Suprapubic skin (tissue), 4 donors: ENCODE results near the gene PAIP2B. TPM values are rescaled to one million over a fixed set of nuclear protein-coding genes. Genes with fewer than 3 reads are reported as not detected.

Source experiments
- DNase-seq, 2 donors: peaks; one replicate each; pipeline ENCODE4 v3.0.0-alpha.2; 2019; ENCODE audit warnings: low spot score in 2 of 2
- H3K27ac ChIP-seq: fragments of 200-600 bp; sonication (generic); one replicate; pipeline ENCODE4 v1.5.1; 2019
- H3K27me3 ChIP-seq: fragments of 200-600 bp; sonication (generic); one replicate; pipeline ENCODE4 v1.5.1; 2019
- H3K36me3 ChIP-seq: fragments of 200-600 bp; sonication (generic); one replicate; pipeline ENCODE4 v1.5.1; 2019
- H3K4me1 ChIP-seq: fragments of 200-600 bp; sonication (generic); one replicate; pipeline ENCODE4 v1.5.1; 2019
- H3K4me3 ChIP-seq: fragments of 200-600 bp; sonication (generic); one replicate; pipeline ENCODE4 v1.5.1; 2019; ENCODE audit warnings: mild to moderate bottlenecking
- H3K9me3 ChIP-seq: fragments of 200-600 bp; sonication (generic); one replicate; pipeline ENCODE4 v1.5.1; 2019
- CTCF ChIP-seq, 2 donors: fragments of 200-600 bp in 1 of 2; fragments of 450-650 bp in 1 of 2; sonication (generic) in 1 of 2; IDR thresholded peaks; one replicate each; pipeline ENCODE4 v1.5.1; 2016 to 2019; ENCODE audit warnings: antibody characterized with exemption in 2 of 2, mild to moderate bottlenecking in 1 of 2, moderate library complexity in 1 of 2
- EP300 ChIP-seq: sonication (generic); formaldehyde crosslinking; IDR thresholded peaks from one replicate; pipeline ENCODE4 v1.6.1; 2017; ENCODE audit warnings: antibody characterized with exemption
- POLR2A ChIP-seq, 2 donors: fragments of 450-650 bp; IDR thresholded peaks; one replicate each; pipeline ENCODE4 v1.6.1; 2017; ENCODE audit warnings: antibody characterized with exemption in 2 of 2, mild to moderate bottlenecking in 2 of 2, moderate library complexity in 2 of 2
- POLR2AphosphoS5 ChIP-seq, 3 donors: sonication (generic); formaldehyde crosslinking; IDR thresholded peaks; one replicate each; pipeline ENCODE4 v1.6.1; 2017; ENCODE audit warnings: antibody characterized with exemption in 3 of 3
- WGBS: methylation state at CpG from one replicate; pipeline ENCODE4 v1.1.5; 2018; 5-methylcytosine and 5-hydroxymethylcytosine counted together
- total RNA-seq, 4 donors: library from RNA; depleted of rRNA; stranded (reverse); fragments of >200 nt; gene quantifications; one replicate each; pipeline ENCODE4 v1.1.0, GENCODE V29; 2016

The PAIP2B gene
- total RNA-seq, 4 donors from 2014 or later = 21.0 to 30.3 (median 26.7) TPM

GRCh38 chr2:71208756-71209155 is 18.1 kb downstream of the PAIP2B start:
- TF ChIP-seq EP300 = no peak
- TF ChIP-seq CTCF (IDR thresholded peaks at IDR 0.05) = no peak
- TF ChIP-seq POLR2A (IDR thresholded peaks at IDR 0.05) = no peak
- no peak for TF ChIP-seq POLR2AphosphoS5 (IDR thresholded peaks at IDR 0.05)
- H3K4me1 ChIP-seq = no peaks in the 10 kb centered on the region
- H3K9me3 ChIP-seq = no peaks in the 10 kb centered on the region
- DNase-seq = no peak
- H3K27ac ChIP-seq = no peak overlapping the region
- H3K36me3 ChIP-seq = no peaks in the 10 kb centered on the region
- WGBS = 66% methylated on average over 2 of the region's 2 CpGs
- no peaks in the 10 kb centered on the region for H3K27me3 ChIP-seq
- no peak overlapping the region for H3K4me3 ChIP-seq

- Histone ChIP-seq H3K27ac (no peak overlapping the region), H3K4me1 (no peaks in the 10 kb centered on the region), H3K36me3 (no peaks in the 10 kb centered on the region), H3K9me3 (no peaks in the 10 kb centered on the region), H3K4me3 (no peak overlapping the region), H3K27me3 (no peaks in the 10 kb centered on the region)
- no peak for DNase-seq
- 92% methylated on average over 1 of the region's 1 CpG for WGBS
- no peak for TF ChIP-seq EP300
- no peak for TF ChIP-seq POLR2A (IDR thresholded peaks at IDR 0.05)
- TF ChIP-seq POLR2AphosphoS5 (IDR thresholded peaks at IDR 0.05) = no peak
- no peak for TF ChIP-seq CTCF (IDR thresholded peaks at IDR 0.05)
These were observed 19.3 kb downstream of the PAIP2B start for GRCh38 chr2:71207601-71208000.

- H3K4me3 ChIP-seq = no peak overlapping the region
- H3K36me3 ChIP-seq = no peaks in the 10 kb centered on the region
- no peaks in the 10 kb centered on the region for H3K4me1 ChIP-seq
- DNase-seq = no peak
- TF ChIP-seq POLR2AphosphoS5 (IDR thresholded peaks at IDR 0.05) (no peak), POLR2A (IDR thresholded peaks at IDR 0.05) (no peak), CTCF (IDR thresholded peaks at IDR 0.05) (no peak), EP300 (no peak)
- no peaks in the 10 kb centered on the region for H3K9me3 ChIP-seq
- H3K27ac ChIP-seq = no peak overlapping the region
- H3K27me3 ChIP-seq = no peaks in the 10 kb centered on the region
These were observed 20.6 kb downstream of the PAIP2B start for GRCh38 chr2:71206271-71206670.

- H3K4me3 ChIP-seq = no peak overlapping the region
- no peaks in the 10 kb centered on the region for H3K27me3 ChIP-seq
- no peak for DNase-seq
- no peaks in the 10 kb centered on the region for H3K36me3 ChIP-seq
- no peaks in the 10 kb centered on the region for H3K9me3 ChIP-seq
- WGBS = 75% methylated on average over 3 of the region's 3 CpGs
- H3K4me1 ChIP-seq = no peaks in the 10 kb centered on the region
- no peak for TF ChIP-seq POLR2AphosphoS5 (IDR thresholded peaks at IDR 0.05)
- TF ChIP-seq CTCF (IDR thresholded peaks at IDR 0.05) = no peak
- TF ChIP-seq EP300 = no peak
- no peak for TF ChIP-seq POLR2A (IDR thresholded peaks at IDR 0.05)
- no peak overlapping the region for H3K27ac ChIP-seq
These were observed 35.3 kb downstream of the PAIP2B start for GRCh38 chr2:71191570-71191943.

GRCh38 chr2:71190656-71191569 is 36.0 kb downstream of the PAIP2B start:
- Histone ChIP-seq H3K27ac (no peak overlapping the region), H3K27me3 (no peaks in the 10 kb centered on the region), H3K4me1 (no peaks in the 10 kb centered on the region), H3K4me3 (no peak overlapping the region), H3K36me3 (no peaks in the 10 kb centered on the region), H3K9me3 (no peaks in the 10 kb centered on the region)
- TF ChIP-seq EP300 = no peak
- TF ChIP-seq CTCF (IDR thresholded peaks at IDR 0.05) = peak in 1 of 2 donors; percentile 17
- 64% methylated on average over 3 of the region's 3 CpGs for WGBS
- no peak for DNase-seq
